Ovary (tissue), 3 donors: ENCODE data around the gene DLAT.

ENCODE experiments used
- POLR2A ChIP-seq: fragments of 450-650 bp; IDR thresholded peaks from one replicate; pipeline ENCODE4 v1.6.1; 2017; ENCODE audit warnings: antibody characterized with exemption, mild to moderate bottlenecking, moderate library complexity
- TF ChIP-seq, protein P1 (sequence below), 3 donors: fragments of 450-650 bp in 2 of 3; fragments of 200-600 bp in 1 of 3; IDR thresholded peaks; one replicate each; pipeline versions ENCODE4 v1.5.1 to v1.8.0; 2016 to 2022; ENCODE audit warnings: antibody characterized with exemption in 3 of 3, mild to moderate bottlenecking in 1 of 3
- donor health status: DM: no; HTN: no; CAD: no.

DNA sequence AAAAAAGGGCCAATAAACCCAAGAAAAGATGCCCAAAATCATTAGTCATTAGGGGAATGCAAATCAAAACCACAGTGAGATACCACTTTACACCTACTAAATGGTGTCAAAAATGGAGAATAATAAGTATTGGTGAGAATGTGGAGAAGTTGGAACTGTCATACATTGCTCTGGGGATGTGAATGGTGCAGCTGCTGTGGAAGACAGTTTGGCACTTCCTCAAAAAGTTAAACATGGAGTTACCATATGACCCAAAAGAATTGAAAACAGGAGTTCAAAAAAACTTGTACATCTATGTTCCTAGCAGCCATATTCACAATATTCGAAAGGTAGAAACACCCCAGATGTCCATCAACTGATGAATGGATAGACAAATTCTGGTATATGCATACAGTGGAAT, 24.5 kb upstream of the DLAT start:
- TF ChIP-seq, protein P1, sequence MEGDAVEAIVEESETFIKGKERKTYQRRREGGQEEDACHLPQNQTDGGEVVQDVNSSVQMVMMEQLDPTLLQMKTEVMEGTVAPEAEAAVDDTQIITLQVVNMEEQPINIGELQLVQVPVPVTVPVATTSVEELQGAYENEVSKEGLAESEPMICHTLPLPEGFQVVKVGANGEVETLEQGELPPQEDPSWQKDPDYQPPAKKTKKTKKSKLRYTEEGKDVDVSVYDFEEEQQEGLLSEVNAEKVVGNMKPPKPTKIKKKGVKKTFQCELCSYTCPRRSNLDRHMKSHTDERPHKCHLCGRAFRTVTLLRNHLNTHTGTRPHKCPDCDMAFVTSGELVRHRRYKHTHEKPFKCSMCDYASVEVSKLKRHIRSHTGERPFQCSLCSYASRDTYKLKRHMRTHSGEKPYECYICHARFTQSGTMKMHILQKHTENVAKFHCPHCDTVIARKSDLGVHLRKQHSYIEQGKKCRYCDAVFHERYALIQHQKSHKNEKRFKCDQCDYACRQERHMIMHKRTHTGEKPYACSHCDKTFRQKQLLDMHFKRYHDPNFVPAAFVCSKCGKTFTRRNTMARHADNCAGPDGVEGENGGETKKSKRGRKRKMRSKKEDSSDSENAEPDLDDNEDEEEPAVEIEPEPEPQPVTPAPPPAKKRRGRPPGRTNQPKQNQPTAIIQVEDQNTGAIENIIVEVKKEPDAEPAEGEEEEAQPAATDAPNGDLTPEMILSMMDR (IDR thresholded peaks at IDR 0.05), result no peak
- TF ChIP-seq POLR2A, result no peak
